Prostate gland (tissue), 2 donors: ENCODE results near the gene EPHA2.

Experiments used
- CTCF ChIP-seq, 4 experiments: fragments of 200-600 bp in 2 of 4; fragments of 450-650 bp in 2 of 4; sonication (generic) in 2 of 4; IDR thresholded peaks; 1 replicate in 3 of 4; 2 replicates in 1 of 4; pipeline ENCODE4 v1.5.1; 2016 to 2019; ENCODE audit warnings: antibody characterized with exemption in 4 of 4, mild to moderate bottlenecking in 2 of 4, moderate library complexity in 2 of 4
- POLR2A ChIP-seq: fragments of 450-650 bp; IDR thresholded peaks from one replicate; pipeline ENCODE4 v1.6.1; 2016; ENCODE audit warnings: antibody characterized with exemption, mild to moderate bottlenecking
- POLR2AphosphoS5 ChIP-seq: sonication (generic); formaldehyde crosslinking; IDR thresholded peaks from one replicate; pipeline ENCODE4 v1.6.1; 2017; ENCODE audit warnings: antibody characterized with exemption

DNA sequence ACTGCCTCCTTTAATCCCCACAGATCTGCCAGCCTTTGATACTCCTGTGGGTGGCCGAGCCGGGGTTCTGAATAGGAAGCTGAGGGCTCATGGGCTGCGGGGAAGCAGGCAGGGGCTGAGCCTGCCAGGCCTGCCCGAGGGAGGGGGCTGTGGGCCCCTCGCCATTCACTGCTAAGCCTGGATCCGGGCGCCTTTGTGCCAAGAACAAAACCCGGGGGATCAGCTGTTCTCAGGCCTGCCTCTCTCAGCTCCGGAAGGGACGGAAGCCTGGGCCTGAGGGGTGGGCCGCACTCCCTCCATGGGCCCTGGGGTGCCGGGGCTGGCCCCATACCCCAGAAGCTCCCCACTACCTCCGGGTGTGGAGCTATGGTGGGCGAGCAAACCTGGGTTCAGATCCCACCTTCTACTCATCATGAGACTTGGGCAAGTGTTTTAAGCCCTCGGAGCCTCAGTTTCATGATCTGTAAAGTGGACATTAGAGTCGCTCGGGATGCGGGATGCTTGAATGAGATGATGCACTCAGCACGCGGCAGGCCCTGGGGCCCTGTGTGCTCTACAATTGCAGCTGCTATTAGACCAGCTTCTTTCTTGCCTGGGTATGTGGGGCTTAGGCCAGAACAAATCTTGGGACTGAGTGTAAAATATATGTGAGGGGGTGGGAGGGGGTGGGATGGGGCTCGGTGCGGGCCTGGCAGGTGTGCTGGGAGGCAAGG, 19.2 kb upstream of the EPHA2 start:
- TF ChIP-seq CTCF (IDR thresholded peaks at IDR 0.05) (no peak), POLR2A (no peak), POLR2AphosphoS5 (no peak)
